GM18861 (cell line): ENCODE results near the gene PARD3B.

Source experiments
- ATAC-seq: cut with Tn5 transposase; IDR thresholded peaks from one replicate; pipeline ENCODE4 v1.9.1; 2021; ENCODE audit not compliant: unreplicated experiment

The PARD3B gene, protein sequence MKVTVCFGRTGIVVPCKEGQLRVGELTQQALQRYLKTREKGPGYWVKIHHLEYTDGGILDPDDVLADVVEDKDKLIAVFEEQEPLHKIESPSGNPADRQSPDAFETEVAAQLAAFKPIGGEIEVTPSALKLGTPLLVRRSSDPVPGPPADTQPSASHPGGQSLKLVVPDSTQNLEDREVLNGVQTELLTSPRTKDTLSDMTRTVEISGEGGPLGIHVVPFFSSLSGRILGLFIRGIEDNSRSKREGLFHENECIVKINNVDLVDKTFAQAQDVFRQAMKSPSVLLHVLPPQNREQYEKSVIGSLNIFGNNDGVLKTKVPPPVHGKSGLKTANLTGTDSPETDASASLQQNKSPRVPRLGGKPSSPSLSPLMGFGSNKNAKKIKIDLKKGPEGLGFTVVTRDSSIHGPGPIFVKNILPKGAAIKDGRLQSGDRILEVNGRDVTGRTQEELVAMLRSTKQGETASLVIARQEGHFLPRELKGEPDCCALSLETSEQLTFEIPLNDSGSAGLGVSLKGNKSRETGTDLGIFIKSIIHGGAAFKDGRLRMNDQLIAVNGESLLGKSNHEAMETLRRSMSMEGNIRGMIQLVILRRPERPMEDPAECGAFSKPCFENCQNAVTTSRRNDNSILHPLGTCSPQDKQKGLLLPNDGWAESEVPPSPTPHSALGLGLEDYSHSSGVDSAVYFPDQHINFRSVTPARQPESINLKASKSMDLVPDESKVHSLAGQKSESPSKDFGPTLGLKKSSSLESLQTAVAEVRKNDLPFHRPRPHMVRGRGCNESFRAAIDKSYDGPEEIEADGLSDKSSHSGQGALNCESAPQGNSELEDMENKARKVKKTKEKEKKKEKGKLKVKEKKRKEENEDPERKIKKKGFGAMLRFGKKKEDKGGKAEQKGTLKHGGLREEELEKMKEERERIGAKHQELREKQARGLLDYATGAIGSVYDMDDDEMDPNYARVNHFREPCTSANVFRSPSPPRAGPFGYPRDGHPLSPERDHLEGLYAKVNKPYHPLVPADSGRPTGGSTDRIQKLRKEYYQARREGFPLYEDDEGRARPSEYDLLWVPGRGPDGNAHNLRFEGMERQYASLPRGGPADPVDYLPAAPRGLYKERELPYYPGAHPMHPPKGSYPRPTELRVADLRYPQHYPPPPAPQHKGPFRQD (N-terminal part only)

DNA sequence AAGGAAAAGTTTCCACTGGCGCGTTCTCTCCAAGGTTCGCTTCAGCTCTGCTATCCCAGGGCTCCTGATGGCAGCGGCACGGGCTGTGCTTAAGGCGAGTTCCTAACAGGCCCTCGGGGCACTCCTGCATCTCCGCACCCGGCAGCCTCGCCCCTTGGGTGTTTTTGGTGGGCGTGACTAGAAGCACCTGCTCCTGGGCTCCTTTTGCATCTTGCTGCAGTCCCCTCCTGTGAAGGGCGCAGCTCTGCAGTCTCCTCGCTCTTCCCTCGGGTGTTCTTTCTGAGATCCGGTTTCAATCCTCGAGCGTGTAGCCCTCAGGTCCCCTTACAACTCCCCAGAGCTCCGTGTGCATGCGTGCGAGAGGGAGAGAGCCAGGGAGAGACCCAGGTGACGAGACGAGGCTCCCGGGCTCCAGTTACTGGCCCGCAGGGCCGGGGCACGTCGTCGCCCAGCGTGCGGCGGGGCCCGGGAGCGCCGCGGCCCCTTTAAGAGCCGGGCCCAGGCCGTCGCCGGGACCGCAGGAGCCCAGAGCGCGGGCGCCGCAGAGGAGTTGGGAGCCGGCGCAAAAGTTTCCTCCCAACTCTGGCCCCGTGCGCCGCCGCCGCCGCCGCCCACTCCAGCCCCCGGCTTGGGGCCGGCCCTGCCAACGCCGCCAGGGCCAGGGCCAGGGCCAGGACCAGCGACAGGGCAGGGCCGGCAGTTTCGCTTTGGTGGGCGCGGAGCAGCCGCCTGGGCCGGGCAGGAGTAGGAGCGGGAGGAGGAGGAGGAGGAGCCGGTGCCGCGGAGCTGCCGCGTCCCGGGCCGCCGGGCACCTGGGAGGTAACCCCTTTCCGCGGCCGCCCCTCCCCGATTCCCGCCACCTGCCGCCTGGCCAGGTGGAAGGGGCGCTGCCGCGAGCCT is at the start of gene PARD3B:
PARD3B (plus strand) TSS at position 515 of the 900 bp plus-strand sequence. CDS start 525 bp downstream, outside the sequence.
- ATAC-seq, result peak; percentile 48

DNA sequence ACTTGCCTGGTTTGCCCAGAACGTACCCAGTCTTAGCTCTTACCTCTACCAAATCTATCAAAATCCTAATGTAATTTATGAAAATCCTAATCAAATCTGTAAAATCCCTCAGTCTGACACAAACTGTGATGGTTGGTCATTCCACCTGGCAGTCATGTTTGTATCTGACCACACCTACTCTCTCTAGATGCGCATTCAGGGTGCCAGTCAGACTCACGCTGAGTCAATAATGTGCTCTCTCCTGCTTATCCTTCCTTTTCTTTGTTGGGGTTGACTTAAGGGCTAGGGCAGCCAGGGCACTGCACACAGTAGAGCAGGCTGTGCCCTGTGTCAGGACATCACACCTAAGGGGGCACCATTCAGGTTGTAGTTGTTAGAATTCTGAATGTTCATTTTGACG is 48.5 kb upstream of the PARD3B start:
- ATAC-seq, result no peak

DNA sequence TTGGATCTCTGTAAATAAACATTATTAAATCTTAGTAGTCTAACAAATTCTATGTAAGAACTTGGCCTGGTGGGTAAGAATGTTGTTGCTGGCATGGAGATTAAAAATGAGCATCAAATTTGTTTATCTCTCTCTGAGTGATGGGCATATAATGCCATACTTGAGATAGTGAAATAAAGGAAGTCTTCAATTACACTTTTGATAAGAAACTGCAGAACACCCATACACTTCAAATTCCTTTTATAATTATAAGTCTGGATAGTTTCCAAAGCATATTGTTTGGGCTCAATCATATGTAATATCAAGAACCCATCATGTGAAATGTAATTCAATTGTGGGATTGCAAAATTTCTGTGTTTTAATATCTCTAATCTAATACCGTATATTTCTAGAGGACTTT is 47.4 kb upstream of the PARD3B start:
- ATAC-seq, result no peak

DNA sequence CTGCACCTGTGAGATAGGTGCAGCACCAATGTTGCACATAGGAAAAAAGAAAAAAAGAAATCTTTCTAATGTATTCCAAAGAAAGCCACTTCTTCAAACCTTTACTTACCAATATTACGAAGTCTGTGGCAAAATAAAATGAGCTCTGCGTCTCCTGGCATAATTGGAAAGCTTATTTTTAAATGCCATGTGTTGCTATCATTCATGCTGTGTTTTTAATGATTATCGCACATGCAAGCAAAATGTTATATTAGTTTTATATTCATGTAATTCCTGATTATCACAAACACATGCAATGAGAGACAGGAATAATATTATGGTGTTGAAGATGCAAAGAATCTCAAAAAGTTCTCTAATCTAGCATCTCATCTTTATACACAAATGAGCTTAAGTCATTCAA is 47.0 kb upstream of the PARD3B start:
- no peak for ATAC-seq

DNA sequence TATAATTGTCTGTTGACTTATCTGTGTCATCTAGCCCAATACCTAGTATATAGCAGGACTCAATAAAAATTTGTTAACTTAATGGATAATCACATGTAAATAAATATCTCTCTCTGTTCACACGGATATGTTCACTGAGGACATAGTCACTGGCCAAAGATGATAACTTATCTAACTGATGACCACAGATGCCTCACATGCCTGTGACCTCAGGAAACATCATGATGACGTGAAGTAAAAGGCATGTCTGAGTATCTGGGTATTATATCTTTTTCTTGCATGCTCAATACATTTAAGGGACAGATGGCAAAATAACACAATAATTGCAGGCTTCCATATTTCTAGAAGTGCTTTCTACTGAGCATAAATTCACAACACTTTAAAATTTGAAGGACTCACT is 41.4 kb upstream of the PARD3B start:
- ATAC-seq, result no peak

DNA sequence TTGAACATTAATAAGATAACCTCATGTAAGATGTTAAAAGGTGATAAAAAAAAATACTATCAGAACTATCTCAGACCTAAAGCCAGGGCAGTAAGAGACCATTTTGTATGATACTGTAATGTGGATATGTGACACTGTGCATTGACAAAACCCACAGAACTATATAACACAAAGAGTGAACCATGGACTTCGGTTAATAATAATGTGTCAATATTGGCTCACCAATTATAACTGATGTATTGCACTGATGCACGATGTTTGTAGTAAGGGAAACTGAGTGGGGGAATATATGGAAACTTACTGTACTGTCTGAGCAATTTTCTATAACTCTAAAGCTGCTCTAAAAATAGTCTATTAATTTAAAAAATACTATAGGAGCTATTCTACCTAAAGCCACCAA is 40.7 kb upstream of the PARD3B start:
- ATAC-seq, result no peak

DNA sequence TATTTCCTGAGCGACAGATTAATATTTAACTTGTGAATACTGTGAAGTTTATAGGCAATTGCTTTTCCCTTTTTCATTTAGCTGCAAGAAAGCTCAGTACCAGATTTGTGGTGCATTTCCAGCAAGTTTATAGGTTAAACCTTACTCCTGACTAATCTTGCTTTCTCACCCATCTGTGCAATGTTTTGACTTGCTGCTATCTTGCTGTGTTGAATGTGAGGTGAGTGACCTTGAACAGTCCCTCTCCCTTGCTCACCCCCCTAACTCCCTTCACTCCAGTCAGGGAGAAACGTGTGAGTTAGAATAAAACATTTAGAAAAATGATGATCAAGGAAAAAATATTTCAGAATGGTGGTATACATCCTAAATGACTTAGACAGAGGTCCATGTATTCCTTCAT is 39.8 kb upstream of the PARD3B start:
- ATAC-seq, result no peak

DNA sequence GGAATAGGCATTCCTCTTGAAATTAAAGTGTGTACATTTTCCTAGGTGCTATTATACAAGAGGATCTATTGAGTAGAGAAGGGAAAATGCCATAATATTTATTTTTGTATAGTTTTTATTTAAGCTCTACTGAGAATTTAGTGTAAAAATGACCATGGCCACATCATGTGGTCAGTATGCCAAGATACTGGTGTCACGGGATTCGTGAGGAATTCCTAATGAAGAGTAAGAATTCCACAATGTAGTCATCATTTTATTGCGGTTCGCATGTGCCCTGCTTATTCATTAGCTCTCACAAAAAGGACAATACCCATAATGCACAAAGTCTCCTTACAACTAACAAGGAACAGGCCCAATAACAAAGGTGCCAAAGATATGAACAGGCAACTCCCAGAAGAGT is 39.3 kb upstream of the PARD3B start:
- no peak for ATAC-seq

DNA sequence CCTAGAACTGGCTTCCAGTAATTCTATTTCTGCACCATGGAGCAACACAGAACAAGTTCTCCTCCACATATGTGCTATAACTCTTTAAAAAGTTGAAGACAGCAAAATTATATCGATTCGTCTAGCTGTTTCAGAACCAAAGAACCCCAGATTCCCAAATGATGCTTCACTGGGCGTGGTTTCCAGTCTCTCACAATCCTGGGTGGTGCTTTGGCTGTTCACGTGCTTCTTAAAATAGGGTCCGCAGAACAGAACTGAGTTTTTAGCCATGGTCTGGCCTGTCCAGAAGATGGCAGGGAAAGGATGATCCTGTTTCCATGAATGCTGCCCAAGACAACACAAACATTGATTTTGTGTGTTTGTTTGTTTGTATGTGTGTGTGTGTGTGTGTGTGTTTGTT is 37.6 kb upstream of the PARD3B start:
- ATAC-seq, result no peak

DNA sequence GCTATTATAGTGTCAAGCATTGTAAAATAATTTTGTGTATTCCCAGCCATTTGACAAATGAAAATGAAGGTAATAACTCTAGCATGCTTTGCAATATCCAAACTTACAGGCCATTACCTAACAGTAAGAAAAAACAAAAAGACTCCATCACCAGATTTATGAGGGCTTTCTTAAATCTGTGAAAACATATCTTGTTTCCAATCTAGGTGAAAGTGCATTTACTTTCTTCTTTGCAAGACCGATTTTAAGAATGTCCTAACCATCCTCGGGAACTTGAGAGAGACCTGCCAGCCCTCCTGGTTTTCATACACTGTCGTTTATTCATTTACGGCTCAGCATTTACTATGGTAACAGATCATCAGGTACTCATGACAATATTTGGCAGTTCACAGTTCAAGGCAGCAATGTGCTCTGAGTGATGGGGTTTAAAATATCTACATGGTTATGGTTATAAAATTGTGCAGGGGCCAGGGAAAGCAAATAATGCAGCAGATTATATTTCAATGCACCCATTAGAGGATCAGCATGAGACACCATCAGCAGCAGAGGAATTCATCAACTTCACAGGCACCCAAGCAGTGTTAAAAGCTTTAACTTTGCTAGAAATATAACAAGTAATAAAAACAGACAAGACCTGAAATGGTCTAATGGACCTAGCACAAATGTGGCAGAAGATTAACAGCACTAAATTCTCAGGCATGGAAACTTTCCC is 34.4 kb upstream of the PARD3B start:
- ATAC-seq, result no peak

DNA sequence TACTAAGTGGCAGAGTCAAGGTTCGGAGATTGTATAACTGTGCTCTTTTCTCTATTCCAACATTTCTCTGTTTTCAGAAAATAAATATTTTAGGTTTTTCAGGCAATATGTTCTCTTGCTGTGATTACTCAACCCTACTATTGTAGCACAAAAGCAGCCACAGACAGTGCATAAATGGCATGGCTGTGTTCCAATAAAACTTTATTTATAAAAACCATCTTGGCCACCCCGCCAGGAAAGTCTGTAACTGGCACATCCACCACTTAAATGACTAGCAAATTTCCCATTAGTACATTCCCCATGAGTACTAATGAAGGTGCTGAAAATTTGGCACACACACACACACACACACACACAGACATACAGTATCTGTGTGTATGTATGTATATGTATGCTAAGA is 30.8 kb upstream of the PARD3B start:
- no peak for ATAC-seq

DNA sequence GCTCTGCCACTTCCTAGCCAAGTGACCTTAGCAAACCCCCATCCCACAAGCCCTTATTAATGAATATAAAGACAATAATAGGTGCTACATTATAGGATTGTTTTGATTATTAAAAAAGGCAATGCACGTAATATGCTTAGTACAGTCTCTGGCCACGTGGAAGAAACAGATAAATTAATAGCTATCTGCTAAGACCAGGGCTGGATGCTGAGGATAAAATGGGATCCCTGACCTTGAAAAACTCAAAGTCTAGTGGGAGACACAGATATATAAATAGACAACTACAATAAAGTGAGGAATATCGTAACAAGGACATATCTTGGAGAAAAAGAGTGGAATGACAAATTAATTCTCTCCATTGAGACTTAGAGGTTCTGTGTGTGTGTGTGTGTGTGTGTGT is 29.9 kb upstream of the PARD3B start:
- ATAC-seq, result no peak

DNA sequence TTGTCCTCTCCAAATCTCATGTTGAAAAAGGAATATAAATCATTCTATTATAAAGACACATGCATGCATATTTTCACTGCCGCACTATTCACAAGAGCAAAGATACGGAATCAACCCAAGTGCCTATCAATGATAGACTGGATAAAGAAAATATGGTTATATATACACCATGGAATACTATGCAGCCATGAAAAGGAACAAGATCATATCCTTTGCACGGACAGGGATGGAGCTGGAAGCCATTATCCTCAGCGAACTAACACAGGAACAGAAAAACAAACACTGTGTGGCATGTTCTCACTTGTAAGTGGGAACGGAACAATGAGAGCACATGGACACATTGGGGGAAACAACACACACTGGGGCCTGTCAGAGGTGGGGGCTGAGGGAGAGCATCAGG is 28.1 kb upstream of the PARD3B start:
- no peak for ATAC-seq

DNA sequence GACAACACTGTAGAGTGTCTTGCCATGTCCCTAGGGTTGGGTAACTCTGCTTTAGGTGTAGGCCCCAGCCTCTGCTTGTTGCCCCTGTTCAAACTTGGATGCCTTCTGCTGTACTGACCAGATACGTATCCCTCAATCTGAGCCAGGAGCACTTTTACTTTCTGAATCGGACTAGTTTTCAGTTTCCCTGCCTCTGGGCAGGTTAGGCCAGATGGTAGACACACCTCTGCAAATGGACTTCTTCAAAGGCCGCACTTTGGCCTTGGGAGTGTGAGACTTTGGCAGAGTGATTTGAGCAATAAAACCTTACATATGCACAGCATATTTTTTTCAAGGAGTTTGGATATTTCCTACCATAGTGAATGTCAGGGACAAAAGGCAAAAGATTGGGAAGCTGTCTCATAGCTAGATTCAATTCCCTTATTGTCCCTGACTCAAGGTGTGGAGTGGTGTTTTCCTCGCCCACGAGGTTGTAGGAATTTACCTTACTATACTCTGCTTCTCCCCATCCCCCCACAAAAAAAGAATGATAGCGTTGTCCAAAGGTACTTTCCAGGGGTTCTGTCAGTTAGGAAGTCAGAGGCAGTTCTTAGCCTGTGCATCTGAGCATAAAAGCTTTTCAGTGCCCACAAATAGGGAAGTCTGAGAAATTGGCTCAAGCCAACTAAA is 15.3 kb upstream of the PARD3B start:
- no peak for ATAC-seq

DNA sequence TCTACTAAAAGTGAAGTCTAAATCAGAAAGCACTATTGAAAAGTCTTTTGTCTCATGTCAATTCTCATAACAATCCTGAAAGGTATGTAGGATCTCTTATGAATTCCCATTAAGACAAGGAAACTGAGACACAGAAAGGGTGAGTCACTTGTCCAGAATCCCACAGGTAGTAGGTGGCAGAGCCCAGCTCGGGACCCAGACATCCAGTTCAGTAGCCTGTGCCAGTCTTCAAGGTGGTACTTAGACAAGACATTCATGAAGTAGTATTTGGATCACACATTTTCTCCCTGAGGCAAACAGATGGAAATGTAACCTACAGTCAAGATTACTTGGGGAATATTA is 14.8 kb upstream of the PARD3B start:
- no peak for ATAC-seq

DNA sequence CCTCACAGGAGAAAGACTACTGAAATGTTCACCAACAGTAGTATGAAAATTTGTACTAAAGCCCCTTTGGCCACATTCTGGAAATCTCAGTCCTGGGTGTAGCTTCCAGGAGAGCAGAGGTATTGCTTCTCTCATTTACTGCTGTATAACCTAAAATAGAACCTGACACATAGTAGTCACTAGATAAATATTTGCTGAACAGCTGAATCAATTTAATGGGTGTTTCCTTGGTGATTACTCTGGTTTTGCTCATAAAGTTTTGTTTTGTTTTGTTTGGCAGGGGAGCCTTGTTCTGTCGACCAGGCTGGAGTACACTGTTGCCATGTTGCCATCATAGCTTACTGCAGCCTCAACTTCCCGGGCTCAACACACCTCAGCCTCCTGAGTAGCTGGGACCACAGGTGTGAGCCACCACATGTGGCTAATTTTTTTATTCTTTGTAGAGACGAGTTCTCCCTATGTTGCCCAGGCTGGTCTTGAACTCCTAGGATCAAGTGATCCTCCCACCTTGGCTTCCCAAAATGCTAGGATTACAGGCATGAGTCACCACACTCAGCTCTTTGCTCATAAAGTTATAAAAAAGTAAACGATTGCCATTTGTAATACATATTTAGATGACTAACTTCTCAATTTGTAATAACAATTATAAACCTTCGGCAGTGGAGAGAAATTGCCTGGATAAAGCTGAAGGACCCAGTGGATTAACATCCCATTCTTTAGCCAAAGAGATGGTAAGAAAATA is 11.5 kb upstream of the PARD3B start:
- no peak for ATAC-seq

DNA sequence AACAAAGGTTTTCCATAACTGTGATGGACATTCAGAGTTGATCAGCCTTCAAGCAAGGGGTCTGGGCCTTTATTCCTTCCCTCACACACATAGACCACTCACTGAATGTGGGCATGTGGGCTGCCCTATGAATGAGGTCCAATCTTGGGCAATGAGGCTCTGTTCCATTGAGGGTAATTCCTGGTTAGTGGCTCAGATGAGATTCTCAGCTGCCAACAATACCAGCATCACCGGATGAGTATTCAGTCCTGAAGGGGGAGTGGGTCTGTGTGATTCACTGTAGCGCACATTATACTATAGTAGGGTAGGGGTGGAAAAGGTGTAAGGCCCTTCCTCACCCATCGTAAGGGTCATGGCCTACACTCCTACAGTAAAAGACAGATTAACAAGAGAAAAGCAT is 9.9 kb upstream of the PARD3B start:
- ATAC-seq, result no peak

DNA sequence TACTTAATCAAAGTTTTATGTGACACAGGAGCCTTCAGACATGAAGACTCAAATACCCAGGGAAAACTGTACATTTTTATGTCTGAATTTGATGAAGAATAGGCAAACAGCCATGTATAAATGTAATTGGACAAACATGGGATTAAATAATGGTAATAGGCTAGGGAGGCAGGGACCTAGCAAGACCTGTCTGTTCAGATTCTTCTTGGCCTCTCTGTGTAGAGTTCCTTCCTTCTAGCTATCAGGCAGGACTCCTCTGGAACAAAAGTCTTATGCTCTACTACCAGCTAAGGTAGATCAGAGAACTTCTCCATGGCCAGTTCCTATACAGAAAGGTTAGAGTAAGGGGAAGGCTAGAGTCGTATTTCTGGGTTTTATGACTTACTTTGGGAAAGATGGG is 9.5 kb upstream of the PARD3B start:
- no peak for ATAC-seq
